H1 (cell line): ENCODE measurements around the gene RERE.

Experiments
- CEBPB ChIP-seq: IDR thresholded peaks from 2 replicates; pipeline ENCODE4 v1.6.1; 2012; ENCODE audit warnings: low read depth, low read length
- CREB1 ChIP-seq: IDR thresholded peaks from 2 replicates; pipeline ENCODE4 v1.6.1; 2012; ENCODE audit warnings: inconsistent platforms
- CTCF ChIP-seq, 3 experiments: IDR thresholded peaks; 1 replicate in 2 of 3; 2 replicates in 1 of 3; pipeline versions ENCODE4 v1.5.1 to v1.6.1; 2011; ENCODE audit warnings: low read length in 3 of 3, mild to moderate bottlenecking in 3 of 3, inconsistent platforms in 2 of 3, low read depth in 1 of 3, moderate library complexity in 1 of 3; ENCODE audit not compliant: insufficient read depth in 1 of 3; ENCODE audit errors: control extremely low read depth in 1 of 3
- E2F6 ChIP-seq: IDR thresholded peaks from 2 replicates; pipeline ENCODE4 v1.6.1; 2012; ENCODE audit warnings: inconsistent platforms
- EGR1 ChIP-seq: IDR thresholded peaks from 2 replicates; pipeline ENCODE4 v1.6.1; 2011; ENCODE audit warnings: low read depth, low read length, borderline replicate concordance
- EP300 ChIP-seq, 2 experiments: IDR thresholded peaks; 1 replicate in 1 of 2; 2 replicates in 1 of 2; pipeline ENCODE4 v1.6.1; 2011 to 2012; ENCODE audit warnings: low read depth in 2 of 2, low read length in 2 of 2, mild to moderate bottlenecking in 2 of 2, borderline replicate concordance in 1 of 2, inconsistent platforms in 1 of 2, moderate library complexity in 1 of 2
- POLR2A ChIP-seq, 2 experiments: IDR thresholded peaks; 1 replicate in 1 of 2; 2 replicates in 1 of 2; pipeline ENCODE4 v1.6.1; 2011; ENCODE audit warnings: low read depth in 2 of 2, low read length in 2 of 2, mild to moderate bottlenecking in 2 of 2; ENCODE audit errors: control extremely low read depth in 1 of 2
- POLR2AphosphoS5 ChIP-seq: IDR thresholded peaks from 2 replicates; pipeline ENCODE4 v1.6.1; 2011; ENCODE audit warnings: low read depth, low read length
- RAD21 ChIP-seq, 2 experiments: IDR thresholded peaks in 1 of 2; conservative IDR thresholded peaks in 1 of 2; 2 replicates each; pipeline ENCODE4 v1.6.1; 2011; ENCODE audit warnings: low read depth in 2 of 2, low read length in 2 of 2, improper control_type of control experiment in 1 of 2, inconsistent platforms in 1 of 2, mild to moderate bottlenecking in 1 of 2, moderate library complexity in 1 of 2
- RNF2 ChIP-seq: fragments of 200-900, 300-1000 bp; sonication (generic); IDR thresholded peaks from 2 replicates; pipeline ENCODE4 v1.7.1; 2016; ENCODE audit warnings: borderline replicate concordance, low read depth, mild to moderate bottlenecking, antibody characterized with exemption, low read length; ENCODE audit not compliant: poor library complexity, severe bottlenecking; ENCODE audit errors: missing control alignments
- TAF1 ChIP-seq: IDR thresholded peaks from 2 replicates; pipeline ENCODE4 v1.6.1; 2011; ENCODE audit warnings: mild to moderate bottlenecking, low read depth, low read length
- TBP ChIP-seq: IDR thresholded peaks from 2 replicates; pipeline ENCODE4 v1.6.1; 2011; ENCODE audit warnings: low read depth, low read length, improper control_type of control experiment
- TEAD4 ChIP-seq: IDR thresholded peaks from 2 replicates; pipeline ENCODE4 v1.6.1; 2012; ENCODE audit warnings: low read depth, low read length, inconsistent platforms, mixed read lengths
- USF2 ChIP-seq: IDR thresholded peaks from 2 replicates; pipeline ENCODE4 v1.6.1; 2011; ENCODE audit warnings: low read length, improper control_type of control experiment

GRCh38 chr1:8712413-8713231 lies 104.8 kb downstream of the RERE start:
- TF ChIP-seq CEBPB, result no peak
- no peak for TF ChIP-seq CTCF (IDR thresholded peaks at IDR 0.05; ENCODE audit: control extremely low read depth in 1 of 3, insufficient read depth in 1 of 3, low read depth in 1 of 3, low read length in 3 of 3)
- no peak for TF ChIP-seq USF2
- TF ChIP-seq POLR2A (IDR thresholded peaks at IDR 0.05; ENCODE audit: control extremely low read depth in 1 of 2, low read depth in 2 of 2, low read length in 2 of 2), result no peak
- no peak for TF ChIP-seq E2F6
- TF ChIP-seq POLR2AphosphoS5, result no peak
- no peak for TF ChIP-seq CREB1
- TF ChIP-seq EP300 (IDR thresholded peaks at IDR 0.05; ENCODE audit: borderline replicate concordance in 1 of 2, low read depth in 2 of 2, low read length in 2 of 2), result no peak
- TF ChIP-seq EGR1, result no peak
- no peak for TF ChIP-seq RAD21 (IDR thresholded peaks at IDR 0.05 in 1 of 2, conservative IDR thresholded peaks at IDR 0.05 in 1 of 2; ENCODE audit: low read depth in 2 of 2, low read length in 2 of 2)
- TF ChIP-seq TAF1, result no peak
- TF ChIP-seq TEAD4, result peak; percentile 61; the same call in 1 of the 2 replicates
- TF ChIP-seq TBP, result no peak
- TF ChIP-seq RNF2, result no peak
